Measurements from ENCODE around the gene C6orf15. TPM values are rescaled to one million over a fixed set of nuclear protein-coding genes. Genes with fewer than 3 reads are reported as not detected.

The C6orf15 gene
- total RNA-seq, 1 experiment from 2014 or later, result not detected

GRCh38 chr6:31125162-31125561, 12.8 kb upstream of the C6orf15 start:
- TF ChIP-seq ZNF121 (CRISPR knock-in tag; IDR thresholded peaks at IDR 0.05) (no peak), GTF2I (CRISPR knock-in tag; conservative IDR thresholded peaks at IDR 0.05) (no peak), AR (CRISPR knock-in tag; IDR thresholded peaks at IDR 0.05) (no peak), ZNF281 (CRISPR knock-in tag; IDR thresholded peaks at IDR 0.05) (no peak), NR3C1 (CRISPR knock-in tag; conservative IDR thresholded peaks at IDR 0.05; ENCODE audit: low read depth) (no peak), ZNF396 (CRISPR knock-in tag; IDR thresholded peaks at IDR 0.05; ENCODE audit: borderline replicate concordance) (no peak)
- H3K4me3 Mint-ChIP-seq, result no peak overlapping the region
- H3K27me3 Mint-ChIP-seq (ENCODE audit: low read depth), result peaks cover 10% of the 10 kb centered on the region
- POLR2A ChIA-PET, result no interaction called here
- CTCF ChIA-PET, result interaction anchor here (1.1 to 5.6 kb wide), 6 partner anchors 10 to 38 kb away, joined by 4 to 24 read pairs (median 7); partner anchors contain the start of genes PSORS1C1 and PSORS1C2
- DNase-seq (ENCODE audit: low spot score) (no peak), ATAC-seq (peak; percentile 19; the same call in 1 of the 2 replicates)
- H3K27ac Mint-ChIP-seq, result no peak overlapping the region
- H3K9me3 Mint-ChIP-seq, result peaks cover 4% of the 10 kb centered on the region; the same call in 1 of the 2 replicates
- peaks cover 37% of the 10 kb centered on the region for H3K4me1 Mint-ChIP-seq
- H3K36me3 Mint-ChIP-seq, result no peaks in the 10 kb centered on the region

- peaks cover 4% of the 10 kb centered on the region; the same call in 1 of the 2 replicates for H3K9me3 Mint-ChIP-seq
- POLR2A ChIA-PET, result interaction anchor here (0.5 kb wide), 1 partner anchor 442 kb away, joined by 4 read pairs; no protein-coding TSS in a partner anchor
- ATAC-seq, result no peak
- no peak overlapping the region for H3K27ac Mint-ChIP-seq
- DNase-seq (ENCODE audit: low spot score), result no peak
- H3K27me3 Mint-ChIP-seq (ENCODE audit: low read depth), result peaks cover 7% of the 10 kb centered on the region; the same call in 1 of the 2 replicates
- H3K4me1 Mint-ChIP-seq, result peaks cover 23% of the 10 kb centered on the region
- CTCF ChIA-PET, result interaction anchor here (0.6 to 5.6 kb wide), 7 partner anchors 12 to 244 kb away, joined by 3 to 24 read pairs (median 5); no protein-coding TSS in a partner anchor
- H3K36me3 Mint-ChIP-seq, result no peaks in the 10 kb centered on the region
- no peak overlapping the region for H3K4me3 Mint-ChIP-seq
- no peak for TF ChIP-seq NFYB (CRISPR knock-in tag; conservative IDR thresholded peaks at IDR 0.05; ENCODE audit: low read depth)
- TF ChIP-seq GTF2I (CRISPR knock-in tag; conservative IDR thresholded peaks at IDR 0.05), result no peak
- no peak for TF ChIP-seq PREB (CRISPR knock-in tag; IDR thresholded peaks at IDR 0.05; ENCODE audit: borderline replicate concordance)
- no peak for TF ChIP-seq SOX15 (CRISPR knock-in tag; IDR thresholded peaks at IDR 0.05)
- TF ChIP-seq E2F5 (CRISPR knock-in tag; IDR thresholded peaks at IDR 0.05), result no peak
- no peak for TF ChIP-seq CREM (CRISPR knock-in tag; IDR thresholded peaks at IDR 0.05)
- no peak for TF ChIP-seq USF1 (CRISPR knock-in tag; IDR thresholded peaks at IDR 0.05)
- TF ChIP-seq ERG (CRISPR knock-in tag; IDR thresholded peaks at IDR 0.05), result no peak
- TF ChIP-seq ATF1 (CRISPR knock-in tag; IDR thresholded peaks at IDR 0.05), result no peak
- no peak for TF ChIP-seq ARID4B (CRISPR knock-in tag; IDR thresholded peaks at IDR 0.05; ENCODE audit: borderline replicate concordance)
These were observed 10.7 kb upstream of the C6orf15 start for GRCh38 chr6:31122791-31123706.

All from WTC11 (cell line).